ENCODE results near the gene DYNC1LI2.

DNA sequence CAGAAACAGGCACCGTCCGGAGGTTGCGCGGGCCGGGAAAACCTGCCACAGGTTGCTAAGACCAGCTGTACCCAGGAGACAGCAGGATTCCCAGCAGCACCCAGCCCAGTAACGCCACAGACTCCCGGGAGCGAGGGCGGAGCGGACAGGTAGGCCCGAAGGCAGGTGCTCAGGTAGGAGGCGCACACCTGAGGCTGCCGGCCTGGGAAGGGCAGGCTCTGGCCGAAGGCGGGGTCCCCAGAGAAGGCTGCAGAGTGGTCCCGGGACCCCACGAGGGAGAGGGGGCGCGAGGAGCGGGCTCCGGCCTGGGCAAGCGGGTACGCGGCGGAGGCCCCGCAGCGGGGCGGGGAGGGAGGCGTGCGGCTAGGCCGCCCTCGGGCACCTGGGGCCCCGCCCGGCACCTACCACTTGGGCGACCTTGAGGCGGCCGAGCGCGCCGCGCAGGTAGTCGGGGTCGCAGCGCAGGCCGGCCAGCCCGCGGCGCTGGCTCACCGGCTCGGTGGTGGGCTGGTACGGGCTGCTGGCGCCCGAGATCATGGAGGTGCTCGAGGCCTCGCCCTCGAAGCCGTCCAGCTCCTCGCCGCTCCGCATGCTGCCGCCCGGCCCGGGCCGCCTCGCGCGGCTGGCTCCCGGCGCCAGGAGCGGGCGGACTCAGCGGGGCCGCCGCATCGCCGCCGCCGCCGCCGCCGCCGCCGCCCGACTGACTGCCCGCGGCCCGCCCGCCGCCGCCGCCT lies 55.3 kb downstream of the DYNC1LI2 start:
- TF ChIP-seq, protein P1, sequence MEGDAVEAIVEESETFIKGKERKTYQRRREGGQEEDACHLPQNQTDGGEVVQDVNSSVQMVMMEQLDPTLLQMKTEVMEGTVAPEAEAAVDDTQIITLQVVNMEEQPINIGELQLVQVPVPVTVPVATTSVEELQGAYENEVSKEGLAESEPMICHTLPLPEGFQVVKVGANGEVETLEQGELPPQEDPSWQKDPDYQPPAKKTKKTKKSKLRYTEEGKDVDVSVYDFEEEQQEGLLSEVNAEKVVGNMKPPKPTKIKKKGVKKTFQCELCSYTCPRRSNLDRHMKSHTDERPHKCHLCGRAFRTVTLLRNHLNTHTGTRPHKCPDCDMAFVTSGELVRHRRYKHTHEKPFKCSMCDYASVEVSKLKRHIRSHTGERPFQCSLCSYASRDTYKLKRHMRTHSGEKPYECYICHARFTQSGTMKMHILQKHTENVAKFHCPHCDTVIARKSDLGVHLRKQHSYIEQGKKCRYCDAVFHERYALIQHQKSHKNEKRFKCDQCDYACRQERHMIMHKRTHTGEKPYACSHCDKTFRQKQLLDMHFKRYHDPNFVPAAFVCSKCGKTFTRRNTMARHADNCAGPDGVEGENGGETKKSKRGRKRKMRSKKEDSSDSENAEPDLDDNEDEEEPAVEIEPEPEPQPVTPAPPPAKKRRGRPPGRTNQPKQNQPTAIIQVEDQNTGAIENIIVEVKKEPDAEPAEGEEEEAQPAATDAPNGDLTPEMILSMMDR (conservative IDR thresholded peaks at IDR 0.05; ENCODE audit: low read length), result no peak
- TF ChIP-seq EZH2phosphoT487 (IDR thresholded peaks at IDR 0.05; ENCODE audit: borderline replicate concordance), result no peak

All from Loucy (cell line).